Activated effector memory CD4-positive, alpha-beta T cell treated with anti-CD3 and anti-CD28 coated beads, Interleukin-2, amount 50 U/mL, for 16 hours (primary cell): ENCODE results near the gene ASMTL.
"Not testable (repeated sequence)": the region's sequence is repeated elsewhere in the genome, so short reads cannot be mapped to it uniquely, and the experiment has no call there.

Experiments used
- DNase-seq: peaks from one replicate; pipeline ENCODE4 v3.0.0-alpha.2; 2020

Gene ASMTL

GRCh38 chrX:1481636-1482529 is 29.2 kb upstream of the ASMTL start:
- peak; percentile 90 for DNase-seq

DNA sequence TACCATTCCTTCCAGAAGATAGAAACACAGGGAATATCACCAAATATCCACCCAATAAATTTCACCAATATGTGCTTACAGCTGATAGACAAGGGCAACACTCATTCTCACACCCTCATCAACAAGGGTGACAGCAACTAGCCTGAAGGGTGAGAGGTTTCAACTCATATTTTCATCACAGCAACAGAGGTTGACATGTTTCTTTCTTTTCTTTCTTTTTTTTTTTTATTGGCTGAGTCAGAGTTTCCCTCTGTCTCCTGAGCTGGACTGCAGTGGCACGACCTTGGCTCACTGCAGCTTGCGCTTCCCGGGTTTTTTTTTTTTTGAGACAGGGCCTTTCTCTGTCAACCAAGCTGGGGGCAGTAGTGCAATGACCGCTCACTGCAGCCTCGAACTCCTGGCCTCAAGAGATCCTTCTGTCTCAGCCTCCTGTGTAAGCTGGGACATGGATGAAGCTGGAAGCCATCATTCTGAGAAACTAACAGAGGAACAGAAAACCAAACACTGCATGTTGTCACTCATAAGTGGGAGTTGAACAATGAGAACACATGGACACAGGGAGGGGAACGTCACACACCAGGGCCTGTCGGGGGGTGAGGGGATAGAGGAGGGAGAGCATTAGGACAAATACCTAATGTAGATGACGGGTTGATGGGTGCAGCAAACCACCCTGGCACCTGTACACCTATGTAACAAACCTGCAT is 27.5 kb upstream of the ASMTL start:
- DNase-seq = no peak

DNA sequence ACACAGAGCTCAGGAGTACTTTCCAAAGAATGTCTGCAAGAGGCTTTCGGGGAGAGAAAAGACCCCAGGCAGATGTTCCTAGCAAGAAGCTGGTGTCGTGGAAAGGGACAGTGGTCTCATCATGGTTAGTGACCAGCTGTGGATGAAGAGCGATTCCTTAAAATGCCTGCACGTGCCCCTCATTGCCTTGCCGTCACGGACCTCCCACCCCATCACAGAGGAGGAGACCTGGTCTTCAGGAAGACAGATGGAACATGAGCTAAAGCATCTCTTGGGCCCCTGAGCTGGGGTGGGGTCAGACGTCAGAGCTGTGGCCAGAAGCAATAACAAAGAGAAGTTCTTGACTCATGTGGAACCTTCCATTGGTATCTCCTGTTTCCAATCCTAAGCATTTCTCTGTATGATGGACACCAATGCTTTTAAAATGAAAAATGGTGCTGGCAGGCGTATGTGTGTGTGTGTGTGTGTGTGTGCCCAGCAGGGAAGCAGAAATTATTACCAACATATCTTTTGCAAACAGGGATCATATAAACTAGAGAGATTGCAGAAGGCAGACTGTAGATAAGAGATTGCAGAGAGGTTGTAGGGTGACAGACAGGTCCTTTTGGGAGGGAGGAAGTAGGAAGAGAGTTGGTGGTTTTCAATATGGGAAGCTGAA is 25.2 kb upstream of the ASMTL start:
- no peak for DNase-seq

DNA sequence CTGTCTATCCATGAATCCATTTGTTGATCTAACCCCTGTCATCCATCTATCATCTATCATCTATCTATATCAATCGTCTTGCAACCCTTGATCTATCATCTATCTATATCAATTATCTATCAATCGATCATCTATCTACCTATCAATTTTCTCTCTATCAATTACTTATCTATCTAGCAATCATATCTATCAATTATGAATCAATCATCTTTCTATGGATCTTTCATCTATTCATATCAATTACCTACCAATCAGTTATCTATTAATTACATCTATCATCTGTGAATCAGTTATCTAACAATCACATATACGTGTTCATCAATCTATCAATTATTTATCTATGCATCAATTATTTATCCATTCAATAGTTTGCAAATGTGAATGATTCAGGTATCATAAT is 24.5 kb upstream of the ASMTL start:
- no peak for DNase-seq

GRCh38 chrX:1476682-1477081 is 24.0 kb upstream of the ASMTL start:
- DNase-seq = no peak

- no peak for DNase-seq
Measured at GRCh38 chrX:1475881-1476280, 23.2 kb upstream of the ASMTL start.

DNA sequence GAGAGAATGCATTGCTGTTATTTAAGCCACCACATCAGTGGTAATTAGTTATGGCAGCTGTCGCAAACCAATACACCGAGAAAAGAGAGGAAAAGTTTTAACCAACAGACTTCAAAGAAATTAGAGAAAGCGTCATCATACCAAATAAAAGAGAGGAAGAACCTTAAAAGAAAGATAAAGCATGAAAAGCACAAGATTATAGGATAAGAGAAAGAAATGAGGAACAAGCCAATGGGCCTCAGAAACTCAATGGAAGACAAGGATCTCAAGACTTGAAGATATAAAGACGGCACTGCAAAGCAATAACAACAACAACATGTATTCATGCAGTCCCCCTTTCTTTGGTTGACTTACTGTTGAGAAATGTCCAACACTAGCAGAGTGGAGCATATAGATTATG is 22.8 kb upstream of the ASMTL start:
- no peak for DNase-seq

DNA sequence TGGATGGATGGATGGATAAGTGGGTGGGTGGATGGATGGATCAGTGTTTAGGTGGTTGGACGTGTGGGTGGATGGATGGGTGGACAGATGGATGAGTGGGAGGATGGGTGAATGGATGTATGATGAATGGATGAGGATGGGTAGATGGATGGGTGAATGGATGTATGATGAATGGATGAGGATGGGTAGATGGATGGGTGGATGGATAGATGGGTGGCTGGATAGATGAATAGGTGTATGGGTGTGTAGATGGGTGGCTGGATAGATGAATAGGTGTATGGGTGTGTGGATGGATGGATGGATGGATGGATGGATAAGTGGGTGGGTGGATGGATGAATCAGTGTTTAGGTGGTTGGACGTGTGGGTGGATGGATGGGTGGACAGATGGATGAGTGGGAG is 21.9 kb upstream of the ASMTL start:
- DNase-seq = not testable (repeated sequence)

GRCh38 chrX:1472975-1473374 is 20.3 kb upstream of the ASMTL start:
- no peak for DNase-seq

GRCh38 chrX:1468250-1468772 is 15.6 kb upstream of the ASMTL start:
- peak; percentile 93 for DNase-seq

DNA sequence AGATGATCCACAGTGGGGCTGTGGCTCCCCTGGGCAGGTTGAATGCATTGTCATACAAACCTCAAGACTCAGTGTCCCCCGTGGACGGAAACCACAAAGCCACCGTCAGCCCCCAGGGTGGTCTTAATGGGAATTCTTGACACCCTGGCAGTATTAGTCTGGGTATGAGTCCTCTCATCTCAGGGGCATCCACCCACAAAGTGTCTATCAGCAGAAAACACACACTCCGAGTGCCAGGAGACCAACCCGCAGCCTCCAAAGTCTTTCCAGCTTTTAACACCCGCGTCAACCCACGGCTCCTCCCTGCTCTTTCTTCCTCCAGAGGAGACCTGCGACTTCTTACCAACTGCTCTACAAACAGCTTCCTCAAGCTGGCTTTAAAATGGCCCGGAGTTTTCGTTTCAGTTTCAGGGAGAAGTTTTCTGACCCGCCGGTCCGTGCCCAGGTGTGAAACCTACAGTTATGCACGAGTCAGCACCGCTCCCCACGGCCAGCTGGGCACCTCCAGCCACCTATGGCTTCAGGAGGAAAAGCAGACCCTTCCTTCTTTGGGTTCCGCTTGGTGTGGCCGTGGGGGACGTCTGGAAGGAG is 14.4 kb upstream of the ASMTL start:
- DNase-seq = peak; percentile 78

DNA sequence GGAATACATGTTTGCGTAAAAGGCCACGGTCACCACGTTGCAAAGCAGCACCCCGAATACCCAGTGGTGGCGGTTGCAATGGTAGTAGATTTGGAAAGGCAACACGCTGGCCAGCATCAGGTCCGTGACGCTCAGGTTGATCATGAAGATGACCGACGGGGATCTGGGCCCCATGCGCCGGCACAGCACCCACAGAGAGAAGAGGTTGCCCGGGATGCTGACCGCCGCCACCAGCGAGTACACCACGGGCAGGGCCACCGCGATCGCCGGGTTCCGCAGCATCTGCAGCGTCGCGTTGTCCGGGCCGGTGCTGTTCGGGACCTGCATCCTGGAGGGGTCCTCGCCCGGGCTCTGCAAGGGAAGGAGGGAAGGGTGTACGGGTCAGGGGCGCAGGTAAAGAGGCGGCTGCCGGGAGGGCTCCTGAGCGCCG is 13.5 kb upstream of the ASMTL start:
- DNase-seq = no peak

GRCh38 chrX:1465286-1466231 is 12.8 kb upstream of the ASMTL start:
- DNase-seq = peak; percentile 61

DNA sequence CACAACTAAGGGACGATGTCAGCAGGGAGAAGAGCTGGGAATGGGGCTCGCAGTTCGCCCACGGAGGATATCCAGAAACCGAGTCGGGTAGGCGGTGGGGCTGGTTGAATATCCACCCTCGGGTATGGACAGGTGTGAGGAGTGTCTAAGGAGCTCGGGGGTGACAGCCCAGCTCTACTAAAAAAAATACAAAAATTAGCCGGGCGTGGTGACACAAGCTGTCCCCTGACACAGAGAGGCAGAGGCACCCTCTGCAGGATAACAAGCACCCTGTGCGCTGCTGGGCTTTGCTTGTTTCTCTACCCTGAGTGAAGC is 12.2 kb upstream of the ASMTL start:
- DNase-seq = no peak

DNA sequence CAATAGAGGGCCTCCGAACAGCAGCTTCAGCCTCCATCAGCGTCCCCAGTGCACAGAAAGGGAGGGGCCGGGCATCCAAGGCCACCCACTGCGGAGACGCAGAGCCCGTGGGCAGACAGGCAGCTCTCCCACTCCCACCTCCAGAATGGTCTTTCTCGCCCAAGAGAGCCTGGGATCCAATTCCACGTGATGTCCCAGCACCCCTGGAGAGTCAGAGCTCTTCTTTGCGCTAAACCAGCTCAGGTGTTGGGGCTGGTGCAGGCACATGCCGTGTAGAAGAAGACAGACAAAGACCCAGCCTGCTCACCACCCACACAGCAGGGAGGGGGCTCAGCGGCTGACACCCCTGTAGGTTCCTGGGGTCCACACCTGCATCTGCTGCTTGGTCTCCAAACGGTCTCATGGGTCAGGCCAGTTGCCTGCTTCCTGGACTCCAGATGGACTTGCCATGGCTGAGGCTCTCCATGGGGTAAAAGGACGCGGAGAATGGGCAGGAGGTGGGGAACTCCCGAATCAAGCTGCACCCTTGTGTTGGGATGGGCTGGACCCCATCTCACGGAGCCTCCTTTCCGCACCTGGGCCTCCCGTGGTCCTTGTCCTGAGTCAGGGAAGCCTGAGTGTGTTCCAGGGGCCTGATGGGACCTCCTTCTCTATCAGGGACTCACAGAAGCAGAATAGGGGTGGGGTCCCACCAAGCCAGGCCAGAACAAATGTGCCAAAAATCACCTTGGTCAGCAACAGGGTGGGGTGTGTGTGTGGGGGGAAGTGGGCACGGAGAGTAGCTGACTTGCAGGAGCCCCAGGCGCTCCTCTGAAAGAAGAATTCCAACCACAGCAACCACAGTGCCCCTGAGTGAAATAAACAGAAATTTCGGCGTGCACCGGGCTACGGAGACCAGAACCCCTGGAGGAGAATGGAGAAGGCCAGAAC is 11.6 kb upstream of the ASMTL start:
- DNase-seq = peak; percentile 64

DNA sequence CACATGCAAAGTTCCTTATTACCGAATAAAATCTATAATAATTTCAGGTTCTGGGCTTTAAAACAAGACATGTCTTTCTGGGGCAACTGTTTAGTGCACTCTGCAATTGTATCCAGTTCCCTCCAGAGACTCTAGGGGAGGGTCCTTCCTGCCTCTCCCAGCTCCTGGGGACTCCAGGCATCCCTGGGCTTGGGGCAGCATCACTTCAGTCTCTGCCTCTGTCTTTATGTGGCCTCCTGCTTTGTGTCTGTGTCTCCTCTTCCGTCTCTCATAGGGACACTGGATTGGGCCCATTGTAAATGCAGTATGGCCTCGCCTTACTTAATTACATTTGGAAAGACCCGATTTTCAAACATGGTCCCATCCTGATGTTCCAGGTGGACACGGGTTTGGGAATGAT is 10.9 kb upstream of the ASMTL start:
- peak; percentile 56 for DNase-seq

GRCh38 chrX:1462596-1463251 is 10.0 kb upstream of the ASMTL start:
- peak; percentile 88 for DNase-seq

- DNase-seq = no peak
Measured at GRCh38 chrX:1462110-1462509, 9.4 kb upstream of the ASMTL start.

- DNase-seq = no peak
Measured at GRCh38 chrX:1455948-1456280, 3.2 kb upstream of the ASMTL start.
